NB4 (cell line): ENCODE measurements around the gene ZNF598.

ENCODE experiments used
- DNase-seq: peaks from one replicate; pipeline ENCODE4 v3.0.0; 2010; ENCODE audit warnings: low read depth
- H3K4me3 ChIP-seq: one replicate; pipeline ENCODE4 v1.5.1; 2011; ENCODE audit warnings: mild to moderate bottlenecking, low read depth, low read length, moderate library complexity
- CTCF ChIP-seq: IDR thresholded peaks from one replicate; pipeline ENCODE4 v1.5.1; 2012; ENCODE audit warnings: low read depth, low read length
- MAX ChIP-seq: IDR thresholded peaks from 2 replicates; pipeline ENCODE4 v1.6.1; 2011; ENCODE audit warnings: low read depth, low read length
- MYC ChIP-seq: IDR thresholded peaks from 2 replicates; pipeline ENCODE4 v1.6.1; 2011; ENCODE audit warnings: low read depth, low read length
- POLR2A ChIP-seq: IDR thresholded peaks from 2 replicates; pipeline ENCODE4 v1.6.1; 2011; ENCODE audit warnings: mild to moderate bottlenecking; ENCODE audit not compliant: insufficient read length; ENCODE audit errors: extremely low read depth

ZNF598 gene

GRCh38 chr16:2056077-2056476 lies 46.5 kb upstream of the ZNF598 start:
- H3K4me3 ChIP-seq: no peak overlapping the region
- no peak for TF ChIP-seq MYC
- no peak for TF ChIP-seq MAX
- TF ChIP-seq CTCF: no peak
- no peak for TF ChIP-seq POLR2A
- no peak for DNase-seq

- DNase-seq: no peak
- H3K4me3 ChIP-seq: no peak overlapping the region
- no peak for TF ChIP-seq POLR2A
- no peak for TF ChIP-seq CTCF
- no peak for TF ChIP-seq MYC
- TF ChIP-seq MAX: no peak
Observed at GRCh38 chr16:2054543-2055245, 45.1 kb upstream of the ZNF598 start.

GRCh38 chr16:2053897-2054296 lies 44.3 kb upstream of the ZNF598 start:
- no peak overlapping the region for H3K4me3 ChIP-seq
- no peak for DNase-seq
- no peak for TF ChIP-seq POLR2A
- TF ChIP-seq CTCF: no peak
- no peak for TF ChIP-seq MYC
- TF ChIP-seq MAX: no peak

GRCh38 chr16:2053211-2053610 lies 43.6 kb upstream of the ZNF598 start:
- H3K4me3 ChIP-seq: no peak overlapping the region
- no peak for TF ChIP-seq POLR2A
- no peak for TF ChIP-seq CTCF
- TF ChIP-seq MAX: no peak
- TF ChIP-seq MYC: no peak
- DNase-seq: no peak

- DNase-seq: no peak
- TF ChIP-seq CTCF: no peak
- peak overlapping the region; percentile 89 for H3K4me3 ChIP-seq
Observed at GRCh38 chr16:2048116-2048543, 38.5 kb upstream of the ZNF598 start.

- H3K4me3 ChIP-seq: peak within 1 kb of the TSS; percentile 89
- DNase-seq: peak; percentile 97
- TF ChIP-seq MAX (peak; percentile 96), MYC (peak; percentile 78), CTCF (no peak), POLR2A (peak; percentile 42)
Observed at GRCh38 chr16:2047330-2048115, 37.9 kb upstream of the ZNF598 start, which contains the start of the genes NTHL1 and TSC2. TSS of gene NTHL1 (minus strand) at chr16:2047834. CDS start at chr16:2047823, 11 bp downstream. TSS of gene TSC2 (plus strand) at chr16:2047985. CDS start at chr16:2048616, 631 bp downstream.
